ENCODE results near the gene ST3GAL5. TPM values are rescaled to one million over a fixed set of nuclear protein-coding genes. Genes with fewer than 3 reads are reported as not detected.
A peak's percentile ranks its signal among the peaks of the same experiment; 100 is the strongest.

ST3GAL5 gene
- total RNA-seq, 4 donors from 2014 or later: 12.6 to 26.0 (median 21.8) TPM

DNA sequence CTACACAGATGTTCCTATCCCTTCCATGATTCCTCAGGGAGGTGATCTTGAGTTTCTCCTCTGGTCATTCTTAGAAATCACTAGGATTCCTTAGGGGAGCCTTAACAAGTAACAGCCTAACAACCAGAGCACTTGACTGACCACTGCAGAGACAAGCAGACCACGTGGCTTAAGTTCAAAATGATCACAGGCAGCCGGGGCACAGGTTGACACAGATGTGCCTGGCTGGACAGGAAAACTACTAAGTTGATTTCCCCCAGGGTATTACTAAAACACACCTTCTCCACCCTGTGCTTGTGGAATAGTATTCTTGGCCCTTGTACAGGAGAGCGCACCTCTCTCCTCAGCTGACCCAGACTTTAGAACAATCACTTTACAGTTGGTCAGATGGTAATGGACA lies 29.9 kb downstream of the ST3GAL5 start:
- no peaks in the 10 kb centered on the region for H3K9me3 ChIP-seq
- ATAC-seq (no peak), DNase-seq (no peak)
- peaks cover 0 to 9% of the 10 kb centered on the region in 2 donors for H3K36me3 ChIP-seq
- intact Hi-C loops (cut with DNase I; ENCODE audit: low total_unique reads) (no loop called here), in situ Hi-C loops (cut with MboI; ENCODE audit: low sequenced_read_pairs in 4 of 4) (no loop called here)
- no peaks in the 10 kb centered on the region for H3K4me1 ChIP-seq
- no peak overlapping the region for H3K4me3 ChIP-seq
- TF ChIP-seq CTCF (IDR thresholded peaks at IDR 0.05 in 4 of 5, conservative IDR thresholded peaks at IDR 0.05 in 1 of 5): no peak
- no peak for TF ChIP-seq POLR2A (IDR thresholded peaks at IDR 0.05)
- no peaks in the 10 kb centered on the region for H3K27me3 ChIP-seq
- no peak overlapping the region for H3K27ac ChIP-seq

GRCh38 chr2:85854897-85855296 lies 33.9 kb downstream of the ST3GAL5 start:
- intact Hi-C loops (cut with DNase I; ENCODE audit: low total_unique reads): no loop called here
- peaks cover 0 to 4% of the 10 kb centered on the region in 2 donors for H3K36me3 ChIP-seq
- no peak for TF ChIP-seq CTCF (IDR thresholded peaks at IDR 0.05 in 4 of 5, conservative IDR thresholded peaks at IDR 0.05 in 1 of 5)
- TF ChIP-seq POLR2A (IDR thresholded peaks at IDR 0.05): no peak
- DNase-seq (no peak), ATAC-seq (no peak)
- in situ Hi-C loops (cut with MboI; ENCODE audit: low sequenced_read_pairs in 4 of 4): no loop called here
- peaks cover 0 to 8% of the 10 kb centered on the region in 2 donors for H3K4me1 ChIP-seq
- H3K9me3 ChIP-seq: no peaks in the 10 kb centered on the region
- H3K27ac ChIP-seq: no peak overlapping the region
- no peaks in the 10 kb centered on the region for H3K27me3 ChIP-seq
- no peak overlapping the region for H3K4me3 ChIP-seq

GRCh38 chr2:85854166-85854509 lies 34.7 kb downstream of the ST3GAL5 start:
- intact Hi-C loops (cut with DNase I; ENCODE audit: low total_unique reads) (no loop called here), in situ Hi-C loops (cut with MboI; ENCODE audit: low sequenced_read_pairs in 4 of 4) (no loop called here)
- H3K36me3 ChIP-seq: no peaks in the 10 kb centered on the region
- no peak for ATAC-seq
- H3K27me3 ChIP-seq: no peaks in the 10 kb centered on the region
- no peak for DNase-seq
- H3K9me3 ChIP-seq: no peaks in the 10 kb centered on the region
- no peak overlapping the region for H3K4me3 ChIP-seq
- H3K27ac ChIP-seq: peak overlapping the region in 3 of 4 donors; percentile 42 to 54 (median 44)
- peaks cover 0 to 8% of the 10 kb centered on the region in 2 donors for H3K4me1 ChIP-seq
- TF ChIP-seq CTCF (IDR thresholded peaks at IDR 0.05 in 4 of 5, conservative IDR thresholded peaks at IDR 0.05 in 1 of 5) (no peak), POLR2A (IDR thresholded peaks at IDR 0.05) (no peak)

GRCh38 chr2:85853499-85854165 lies 35.2 kb downstream of the ST3GAL5 start:
- no peak for ATAC-seq
- Histone ChIP-seq H3K4me1 (peaks cover 0 to 8% of the 10 kb centered on the region in 2 donors), H3K9me3 (no peaks in the 10 kb centered on the region), H3K36me3 (no peaks in the 10 kb centered on the region), H3K27ac (peak overlapping the region; percentile 22 to 54 (median 43)), H3K27me3 (no peaks in the 10 kb centered on the region), H3K4me3 (no peak overlapping the region)
- intact Hi-C loops (cut with DNase I; ENCODE audit: low total_unique reads): no loop called here
- in situ Hi-C loops (cut with MboI; ENCODE audit: low sequenced_read_pairs in 4 of 4): no loop called here
- TF ChIP-seq CTCF (IDR thresholded peaks at IDR 0.05 in 4 of 5, conservative IDR thresholded peaks at IDR 0.05 in 1 of 5) (no peak), POLR2A (IDR thresholded peaks at IDR 0.05) (no peak)
- DNase-seq: no peak
